Neural progenitor cell (in vitro differentiated cells): Measurements from ENCODE around the gene MAPRE2. TPM values are rescaled to one million over a fixed set of nuclear protein-coding genes. Genes with fewer than 3 reads are reported as not detected.
A peak's percentile ranks its signal among the peaks of the same experiment; 100 is the strongest.

Experiments used
- DNase-seq: peaks from one replicate; pipeline ENCODE4 v3.0.0-alpha.2; 2016; ENCODE audit warnings: low spot score
- H2AFZ ChIP-seq: fragments of 200-600 bp; sonication (generic); replicated peaks from 2 replicates; pipeline ENCODE4 v1.6.1; 2016; ENCODE audit warnings: antibody characterized with exemption
- H3F3A ChIP-seq: fragments of 200-600 bp; sonication (generic); 2 replicates; pipeline ENCODE4 v1.6.1; 2016; ENCODE audit warnings: antibody characterized with exemption, low read depth
- H3K27ac ChIP-seq: fragments of 200-600 bp; sonication (generic); 2 replicates; pipeline ENCODE4 v1.5.1; 2016; ENCODE audit warnings: mild to moderate bottlenecking
- H3K27me3 ChIP-seq: fragments of 200-600 bp; sonication (generic); 2 replicates; pipeline ENCODE4 v1.6.1; 2016; ENCODE audit warnings: mild to moderate bottlenecking, moderate library complexity
- H3K36me3 ChIP-seq: fragments of 200-600 bp; sonication (generic); 2 replicates; pipeline ENCODE4 v1.5.1; 2016
- H3K4me1 ChIP-seq: fragments of 200-600 bp; sonication (generic); 2 replicates; pipeline ENCODE4 v1.6.1; 2016; ENCODE audit warnings: mixed run types
- H3K4me2 ChIP-seq: fragments of 200-600 bp; sonication (generic); 2 replicates; pipeline ENCODE4 v1.6.1; 2016
- H3K4me3 ChIP-seq: fragments of 200-600 bp; sonication (generic); 2 replicates; pipeline ENCODE4 v1.5.1; 2016
- H3K79me2 ChIP-seq: fragments of 200-600 bp; sonication (generic); 2 replicates; pipeline ENCODE4 v1.6.1; 2016; ENCODE audit warnings: low read depth
- H3K9ac ChIP-seq: fragments of 200-600 bp; sonication (generic); 2 replicates; pipeline ENCODE4 v1.6.1; 2016
- H3K9me3 ChIP-seq: fragments of 200-600 bp; sonication (generic); 2 replicates; pipeline ENCODE4 v1.5.1; 2016; ENCODE audit warnings: low read depth
- H4K20me1 ChIP-seq: fragments of 200-600 bp; sonication (generic); 2 replicates; pipeline ENCODE4 v1.6.1; 2016; ENCODE audit warnings: low read depth
- H3K27ac Mint-ChIP-seq: 3 replicates; pipeline ENCODE4 v1.8.0; 2021; ENCODE audit warnings: mixed read lengths
- H3K27me3 Mint-ChIP-seq: 2 replicates; pipeline ENCODE4 v1.8.0; 2022; ENCODE audit warnings: low read depth, mild to moderate bottlenecking, inconsistent platforms, moderate library complexity, mixed read lengths; ENCODE audit not compliant: insufficient read depth
- H3K36me3 Mint-ChIP-seq: 3 replicates; pipeline ENCODE4 v1.8.0; 2021; ENCODE audit warnings: mixed read lengths
- H3K4me1 Mint-ChIP-seq: 3 replicates; pipeline ENCODE4 v1.8.0; 2021; ENCODE audit warnings: mixed read lengths
- H3K4me3 Mint-ChIP-seq: 3 replicates; pipeline ENCODE4 v1.8.0; 2021; ENCODE audit warnings: mild to moderate bottlenecking, moderate library complexity, mixed read lengths
- H3K9me3 Mint-ChIP-seq: 3 replicates; pipeline ENCODE4 v1.8.0; 2020; ENCODE audit warnings: mixed read lengths
- EZH2 ChIP-seq: fragments of 200-600 bp; sonication (generic); IDR thresholded peaks from 2 replicates; pipeline ENCODE4 v1.6.1; 2017; ENCODE audit warnings: antibody characterized with exemption, mild to moderate bottlenecking, moderate library complexity
- EZH2phosphoT487 ChIP-seq: fragments of 200-600 bp; sonication (generic); IDR thresholded peaks from 2 replicates; pipeline ENCODE4 v1.6.1; 2017; ENCODE audit warnings: antibody characterized with exemption
- total RNA-seq: library from RNA; depleted of rRNA; stranded (reverse); fragments of >200 nt; gene quantifications from 2 replicates; pipeline ENCODE4 v1.2.3, GENCODE V29; 2015; ENCODE audit warnings: low replicate concordance
- TF ChIP-seq, protein P1 (sequence below): fragments of 200-600 bp; sonication (generic); IDR thresholded peaks from 2 replicates; pipeline ENCODE4 v1.5.1; 2017; ENCODE audit warnings: antibody characterized with exemption, mild to moderate bottlenecking

The MAPRE2 gene
- total RNA-seq, 1 donor from 2014 or later = 34.6 TPM

DNA sequence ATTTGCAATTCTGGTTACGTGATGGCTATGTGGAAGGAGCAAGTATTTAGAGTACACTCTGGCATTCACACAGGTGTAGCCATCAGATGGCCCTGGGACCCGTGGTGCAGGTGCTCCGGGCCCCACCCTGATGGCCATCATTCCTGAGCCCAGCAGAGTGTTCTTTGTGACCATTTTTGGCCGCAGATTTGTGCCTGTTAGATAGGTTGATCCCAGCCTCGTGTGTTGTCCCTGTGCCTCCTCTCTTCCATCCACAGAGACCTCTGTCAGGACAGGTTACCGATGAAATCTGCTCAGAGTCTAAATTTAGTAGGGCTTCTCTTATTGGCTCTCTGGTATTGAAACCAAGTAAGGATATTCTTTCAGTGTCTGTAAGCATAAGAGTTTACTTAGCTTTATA is 33.9 kb downstream of the MAPRE2 start:
- Histone ChIP-seq H3K27me3 (no peaks in the 10 kb centered on the region), H4K20me1 (peaks cover 5% of the 10 kb centered on the region), H3K4me3 (no peak overlapping the region), H3K36me3 (no peaks in the 10 kb centered on the region), H3F3A (no peaks in the 10 kb centered on the region), H2AFZ (no peak overlapping the region), H3K27ac (no peak overlapping the region), H3K4me2 (no peak overlapping the region), H3K79me2 (no peaks in the 10 kb centered on the region), H3K4me1 (no peaks in the 10 kb centered on the region), H3K9me3 (no peaks in the 10 kb centered on the region), H3K9ac (no peak overlapping the region)
- Mint-ChIP-seq H3K36me3 (peaks cover 8% of the 10 kb centered on the region), H3K4me3 (no peak overlapping the region), H3K27ac (peak overlapping the region; percentile 11), H3K9me3 (no peaks in the 10 kb centered on the region), H3K27me3 (no peaks in the 10 kb centered on the region), H3K4me1 (no peaks in the 10 kb centered on the region)
- no peak for DNase-seq
- TF ChIP-seq EZH2phosphoT487 (no peak), EZH2 (no peak)
- TF ChIP-seq, protein P1, sequence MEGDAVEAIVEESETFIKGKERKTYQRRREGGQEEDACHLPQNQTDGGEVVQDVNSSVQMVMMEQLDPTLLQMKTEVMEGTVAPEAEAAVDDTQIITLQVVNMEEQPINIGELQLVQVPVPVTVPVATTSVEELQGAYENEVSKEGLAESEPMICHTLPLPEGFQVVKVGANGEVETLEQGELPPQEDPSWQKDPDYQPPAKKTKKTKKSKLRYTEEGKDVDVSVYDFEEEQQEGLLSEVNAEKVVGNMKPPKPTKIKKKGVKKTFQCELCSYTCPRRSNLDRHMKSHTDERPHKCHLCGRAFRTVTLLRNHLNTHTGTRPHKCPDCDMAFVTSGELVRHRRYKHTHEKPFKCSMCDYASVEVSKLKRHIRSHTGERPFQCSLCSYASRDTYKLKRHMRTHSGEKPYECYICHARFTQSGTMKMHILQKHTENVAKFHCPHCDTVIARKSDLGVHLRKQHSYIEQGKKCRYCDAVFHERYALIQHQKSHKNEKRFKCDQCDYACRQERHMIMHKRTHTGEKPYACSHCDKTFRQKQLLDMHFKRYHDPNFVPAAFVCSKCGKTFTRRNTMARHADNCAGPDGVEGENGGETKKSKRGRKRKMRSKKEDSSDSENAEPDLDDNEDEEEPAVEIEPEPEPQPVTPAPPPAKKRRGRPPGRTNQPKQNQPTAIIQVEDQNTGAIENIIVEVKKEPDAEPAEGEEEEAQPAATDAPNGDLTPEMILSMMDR = no peak

DNA sequence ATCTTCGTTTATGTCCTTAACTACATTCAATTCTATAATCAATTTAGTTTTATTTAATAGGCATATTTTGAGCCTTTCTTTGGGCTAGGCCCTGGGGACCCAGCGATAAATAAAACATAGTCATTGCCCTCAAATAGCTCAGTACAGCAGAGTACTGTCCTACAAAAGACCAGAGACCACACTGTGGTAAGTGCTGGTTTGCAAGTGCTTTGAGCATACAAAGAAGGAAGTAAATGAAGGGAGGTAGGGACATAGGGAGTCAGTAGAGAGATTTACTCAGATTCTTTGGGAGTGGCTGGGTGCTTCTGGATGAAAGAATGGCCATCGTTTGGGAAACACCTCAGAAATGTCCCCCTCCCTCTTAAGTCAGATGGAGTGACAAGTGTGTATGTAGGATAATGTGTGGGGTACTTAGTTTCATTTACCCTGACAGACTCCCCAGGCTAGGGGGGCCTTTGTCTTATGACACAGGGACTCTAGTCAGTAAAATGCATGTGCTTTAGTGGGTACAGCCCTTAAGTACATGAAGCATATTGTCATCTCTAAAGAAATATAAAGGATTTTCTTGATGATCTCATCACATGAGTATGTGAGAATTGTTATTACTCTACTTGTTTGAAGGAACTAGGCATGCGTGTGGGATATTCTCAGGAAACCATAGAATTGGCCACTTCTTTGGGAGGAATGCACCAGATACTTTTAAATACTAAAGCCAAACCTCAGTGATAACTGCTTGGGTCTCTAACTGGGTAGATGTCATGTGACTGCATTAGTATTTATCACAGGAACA is 35.1 kb downstream of the MAPRE2 start:
- Histone ChIP-seq H3K4me1 (no peaks in the 10 kb centered on the region), H3K27me3 (no peaks in the 10 kb centered on the region), H3K9ac (no peak overlapping the region), H3K79me2 (no peaks in the 10 kb centered on the region), H3K9me3 (no peaks in the 10 kb centered on the region), H3K4me3 (no peak overlapping the region), H3F3A (no peaks in the 10 kb centered on the region), H2AFZ (no peak overlapping the region), H3K4me2 (no peak overlapping the region), H4K20me1 (peaks cover 5% of the 10 kb centered on the region), H3K36me3 (no peaks in the 10 kb centered on the region), H3K27ac (no peak overlapping the region)
- no peak for DNase-seq
- H3K27ac Mint-ChIP-seq = no peak overlapping the region
- H3K36me3 Mint-ChIP-seq = peaks cover 4% of the 10 kb centered on the region
- H3K4me1 Mint-ChIP-seq = no peaks in the 10 kb centered on the region
- no peaks in the 10 kb centered on the region for H3K27me3 Mint-ChIP-seq
- H3K4me3 Mint-ChIP-seq = no peak overlapping the region
- TF ChIP-seq EZH2 (no peak), EZH2phosphoT487 (no peak)
- TF ChIP-seq, protein P1 = no peak
- H3K9me3 Mint-ChIP-seq = no peaks in the 10 kb centered on the region

DNA sequence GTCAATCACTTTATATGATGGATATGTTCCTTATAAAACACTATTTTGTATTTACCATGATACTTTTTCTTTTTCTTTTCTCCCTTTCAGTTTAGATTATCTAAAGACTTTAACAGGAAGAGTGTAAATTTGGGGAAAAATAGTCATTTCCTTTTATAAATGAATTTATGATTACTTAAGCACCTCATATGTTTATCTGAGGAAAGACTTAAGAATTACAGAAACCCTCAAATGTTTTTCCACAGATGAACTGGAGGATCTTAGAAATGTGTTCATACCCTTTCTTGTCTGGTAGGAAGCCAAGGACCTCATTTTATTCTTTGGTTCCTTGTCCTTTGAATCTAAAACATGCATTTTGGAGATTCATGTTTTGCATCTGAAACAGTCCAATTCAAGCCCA is 36.7 kb downstream of the MAPRE2 start:
- H2AFZ ChIP-seq = no peak overlapping the region
- Mint-ChIP-seq H3K9me3 (no peaks in the 10 kb centered on the region), H3K4me3 (no peak overlapping the region), H3K36me3 (peaks cover 3% of the 10 kb centered on the region), H3K27me3 (no peaks in the 10 kb centered on the region), H3K4me1 (no peaks in the 10 kb centered on the region), H3K27ac (no peak overlapping the region)
- no peaks in the 10 kb centered on the region for H3K36me3 ChIP-seq
- H3K4me3 ChIP-seq = no peak overlapping the region
- no peak for TF ChIP-seq EZH2phosphoT487
- TF ChIP-seq, protein P1 = no peak
- no peak for TF ChIP-seq EZH2
- no peaks in the 10 kb centered on the region for H3K79me2 ChIP-seq
- H4K20me1 ChIP-seq = peaks cover 5% of the 10 kb centered on the region
- no peaks in the 10 kb centered on the region for H3F3A ChIP-seq
- no peaks in the 10 kb centered on the region for H3K4me1 ChIP-seq
- H3K27me3 ChIP-seq = no peaks in the 10 kb centered on the region
- H3K4me2 ChIP-seq = no peak overlapping the region
- H3K9me3 ChIP-seq = no peaks in the 10 kb centered on the region
- no peak overlapping the region for H3K9ac ChIP-seq
- H3K27ac ChIP-seq = no peak overlapping the region
- DNase-seq = no peak
